ENCODE measurements around the gene RNF17. TPM values are rescaled to one million over a fixed set of nuclear protein-coding genes. Genes with fewer than 3 reads are reported as not detected.

The RNF17 gene
- total RNA-seq, 1 donor from 2014 or later = not detected

GRCh38 chr13:24860770-24861169, 96.8 kb downstream of the RNF17 start:
- DNase-seq (ENCODE audit: low read depth, low spot score) = no peak

GRCh38 chr13:24861617-24862362, 97.8 kb downstream of the RNF17 start:
- no peak for DNase-seq (ENCODE audit: low read depth, low spot score)

GRCh38 chr13:24863748-24864540, 100.0 kb downstream of the RNF17 start:
- no peak for DNase-seq (ENCODE audit: low read depth, low spot score)

- DNase-seq (ENCODE audit: low read depth, low spot score) = no peak
These were observed 100.6 kb downstream of the RNF17 start for GRCh38 chr13:24864579-24864978.

- no peak for DNase-seq (ENCODE audit: low read depth, low spot score)
These were observed 101.4 kb downstream of the RNF17 start for GRCh38 chr13:24865163-24865953.

- DNase-seq (ENCODE audit: low read depth, low spot score) = no peak
These were observed 102.5 kb downstream of the RNF17 start for GRCh38 chr13:24866488-24866887.

- DNase-seq (ENCODE audit: low read depth, low spot score) = no peak
These were observed 104.9 kb downstream of the RNF17 start for GRCh38 chr13:24868874-24869273.

- DNase-seq (ENCODE audit: low read depth, low spot score) = no peak
These were observed 106.4 kb downstream of the RNF17 start for GRCh38 chr13:24870380-24870760.

GRCh38 chr13:24875566-24875965, 111.6 kb downstream of the RNF17 start:
- DNase-seq (ENCODE audit: low read depth, low spot score) = no peak

GRCh38 chr13:24877531-24877930, 113.6 kb downstream of the RNF17 start:
- DNase-seq (ENCODE audit: low read depth, low spot score) = no peak

- no peak for DNase-seq (ENCODE audit: low read depth, low spot score)
These were observed 114.4 kb downstream of the RNF17 start for GRCh38 chr13:24878340-24878739.

GRCh38 chr13:24882665-24883064, 118.7 kb downstream of the RNF17 start:
- no peak for DNase-seq (ENCODE audit: low read depth, low spot score)

GRCh38 chr13:24887759-24888158, 123.8 kb downstream of the RNF17 start:
- DNase-seq (ENCODE audit: low read depth, low spot score) = no peak

GRCh38 chr13:24888291-24888931, 124.4 kb downstream of the RNF17 start:
- DNase-seq (ENCODE audit: low read depth, low spot score) = no peak

GRCh38 chr13:24890256-24890655, 126.3 kb downstream of the RNF17 start:
- no peak for DNase-seq (ENCODE audit: low read depth, low spot score)

- DNase-seq (ENCODE audit: low read depth, low spot score) = no peak
These were observed 127.6 kb downstream of the RNF17 start for GRCh38 chr13:24891476-24892108.

- DNase-seq (ENCODE audit: low read depth, low spot score) = no peak
These were observed 128.9 kb downstream of the RNF17 start for GRCh38 chr13:24892829-24893228.

GRCh38 chr13:24893863-24894262, 129.9 kb downstream of the RNF17 start:
- DNase-seq (ENCODE audit: low read depth, low spot score) = no peak

GRCh38 chr13:24894277-24894971, 130.5 kb downstream of the RNF17 start:
- no peak for DNase-seq (ENCODE audit: low read depth, low spot score)

- DNase-seq (ENCODE audit: low read depth, low spot score) = no peak
These were observed 131.0 kb downstream of the RNF17 start for GRCh38 chr13:24894972-24895300.

- no peak for DNase-seq (ENCODE audit: low read depth, low spot score)
These were observed 132.1 kb downstream of the RNF17 start for GRCh38 chr13:24896061-24896460.
